HG03175 (cell line): Measurements from ENCODE around the gene PHLPP1.

Source experiments
- ATAC-seq: cut with Tn5 transposase; IDR thresholded peaks from one replicate; pipeline ENCODE4 v1.9.1; 2021; ENCODE audit warnings: mild to moderate bottlenecking, moderate library complexity; ENCODE audit not compliant: unreplicated experiment

Gene PHLPP1

GRCh38 chr18:62933261-62933887 lies 218.0 kb downstream of the PHLPP1 start:
- ATAC-seq, result no peak

DNA sequence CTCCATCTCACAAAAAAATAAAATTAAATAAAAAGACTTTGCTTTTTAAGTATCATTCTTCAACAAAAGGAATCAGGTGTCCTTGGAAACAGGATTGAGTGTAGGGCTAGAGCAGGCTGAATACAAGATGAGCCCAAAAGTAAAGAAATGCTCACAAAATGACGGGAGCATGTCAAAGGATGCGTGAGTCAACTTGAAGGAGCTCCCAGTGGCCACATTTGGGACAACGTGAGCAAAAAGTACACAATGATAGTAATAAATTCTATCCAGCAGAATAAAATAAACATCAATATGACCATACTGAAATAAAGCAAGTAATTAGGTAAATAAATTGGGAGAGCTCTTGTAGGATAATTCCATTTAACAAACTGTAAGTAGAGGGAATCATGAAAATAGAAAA lies 220.7 kb downstream of the PHLPP1 start:
- no peak for ATAC-seq

- no peak for ATAC-seq
Measured at GRCh38 chr18:62937065-62937464, 221.7 kb downstream of the PHLPP1 start.

DNA sequence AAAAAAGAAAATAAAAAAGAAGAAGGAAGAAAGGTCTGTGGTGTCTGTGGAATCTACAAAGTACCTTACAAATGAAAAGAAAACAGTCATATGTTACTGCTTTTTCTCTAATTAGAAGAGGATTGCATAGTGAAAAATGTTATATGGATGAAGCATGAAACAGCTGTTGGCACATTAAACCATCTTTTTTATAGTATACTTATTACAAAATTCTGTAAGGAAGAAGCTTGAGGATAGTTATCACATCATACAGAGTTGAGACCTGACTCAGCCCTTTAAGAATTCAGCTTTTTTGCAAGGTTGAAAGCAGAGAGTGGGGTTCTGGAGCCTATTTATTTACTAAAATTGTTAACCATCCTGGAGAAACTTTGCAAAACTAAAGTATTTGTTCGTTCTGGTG lies 222.7 kb downstream of the PHLPP1 start:
- ATAC-seq, result no peak

GRCh38 chr18:62938487-62938886 lies 223.1 kb downstream of the PHLPP1 start:
- peak; percentile 82 for ATAC-seq

DNA sequence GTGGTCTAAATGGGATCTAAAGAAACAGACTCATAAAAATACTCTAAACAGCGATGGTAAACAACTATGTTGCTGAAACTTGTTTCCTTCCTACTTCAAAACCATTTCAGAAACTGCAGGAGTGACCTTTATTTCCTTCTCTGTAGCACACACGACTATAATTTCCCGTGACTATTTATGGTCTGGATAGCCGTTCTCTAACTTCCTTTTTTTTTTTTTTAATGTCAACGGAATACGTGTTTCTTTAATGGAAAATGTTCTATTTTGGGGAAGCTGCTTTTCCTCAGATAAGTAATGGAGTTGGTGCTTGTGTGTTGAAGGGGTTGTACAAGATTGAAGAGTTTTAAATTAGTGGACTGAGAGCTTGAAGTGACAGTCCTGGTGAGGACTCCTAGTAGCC lies 224.1 kb downstream of the PHLPP1 start:
- no peak for ATAC-seq

GRCh38 chr18:62939926-62940325 lies 224.6 kb downstream of the PHLPP1 start:
- ATAC-seq, result no peak

GRCh38 chr18:62942578-62942977 lies 227.2 kb downstream of the PHLPP1 start:
- no peak for ATAC-seq

GRCh38 chr18:62944454-62944853 lies 229.1 kb downstream of the PHLPP1 start:
- no peak for ATAC-seq

GRCh38 chr18:62948788-62949187 lies 233.4 kb downstream of the PHLPP1 start:
- ATAC-seq, result no peak

DNA sequence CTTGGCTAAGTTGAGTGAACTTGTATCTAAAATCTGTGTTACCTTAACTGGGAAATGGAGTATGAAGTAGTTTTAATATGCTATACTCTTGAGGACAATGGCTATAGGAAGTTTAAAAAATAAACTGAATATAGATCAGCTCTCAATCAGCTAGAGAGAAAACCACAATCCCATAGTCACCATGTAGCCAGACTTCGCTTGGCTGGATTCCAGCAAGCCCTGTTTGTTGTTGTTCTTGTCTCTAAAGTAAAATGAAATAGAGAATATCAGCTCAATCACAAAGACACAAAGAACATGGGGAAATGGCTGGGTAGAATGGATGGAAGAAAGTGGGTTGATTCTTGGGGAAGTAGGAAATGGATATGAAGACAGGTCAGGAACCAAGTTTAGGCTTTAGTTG lies 234.9 kb downstream of the PHLPP1 start:
- ATAC-seq, result no peak

DNA sequence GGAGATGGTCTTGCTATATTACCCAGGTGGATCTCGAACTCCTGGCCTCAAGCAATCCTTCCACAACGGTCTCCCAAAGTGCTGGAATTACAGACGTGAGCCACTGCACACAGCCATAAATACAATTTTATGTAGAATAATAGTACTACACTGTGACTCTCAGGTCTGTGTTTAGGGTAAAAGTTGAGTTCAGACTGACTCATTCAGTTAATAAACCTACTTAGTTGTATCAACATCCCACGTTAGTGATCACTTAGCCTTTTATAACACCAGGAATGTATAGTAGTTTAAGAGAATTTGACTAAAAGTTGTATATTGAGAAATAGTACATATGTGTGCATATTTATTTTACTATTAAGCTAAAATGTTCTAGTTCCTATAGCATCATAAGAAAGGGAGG lies 237.5 kb downstream of the PHLPP1 start:
- no peak for ATAC-seq

- no peak for ATAC-seq
Measured at GRCh38 chr18:62953663-62954062, 238.3 kb downstream of the PHLPP1 start.

DNA sequence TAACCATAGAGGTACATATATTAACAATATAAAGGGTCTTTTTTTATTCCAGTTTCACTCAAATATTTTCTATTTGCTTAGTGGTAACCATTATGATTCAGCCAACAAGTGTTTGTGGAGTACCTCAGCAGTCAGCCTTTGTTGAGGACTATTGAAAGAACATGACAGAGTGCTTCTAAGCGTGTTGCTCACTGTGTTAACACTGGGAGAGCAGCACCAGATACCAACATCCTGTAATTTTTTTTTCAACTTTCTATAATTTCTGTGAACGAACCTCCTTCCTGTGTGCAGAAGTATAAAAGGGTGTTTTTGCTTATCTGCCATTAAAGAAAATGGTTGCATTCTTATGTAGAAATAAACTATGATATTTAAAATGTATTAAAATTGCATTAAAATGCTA lies 239.0 kb downstream of the PHLPP1 start:
- ATAC-seq, result no peak

DNA sequence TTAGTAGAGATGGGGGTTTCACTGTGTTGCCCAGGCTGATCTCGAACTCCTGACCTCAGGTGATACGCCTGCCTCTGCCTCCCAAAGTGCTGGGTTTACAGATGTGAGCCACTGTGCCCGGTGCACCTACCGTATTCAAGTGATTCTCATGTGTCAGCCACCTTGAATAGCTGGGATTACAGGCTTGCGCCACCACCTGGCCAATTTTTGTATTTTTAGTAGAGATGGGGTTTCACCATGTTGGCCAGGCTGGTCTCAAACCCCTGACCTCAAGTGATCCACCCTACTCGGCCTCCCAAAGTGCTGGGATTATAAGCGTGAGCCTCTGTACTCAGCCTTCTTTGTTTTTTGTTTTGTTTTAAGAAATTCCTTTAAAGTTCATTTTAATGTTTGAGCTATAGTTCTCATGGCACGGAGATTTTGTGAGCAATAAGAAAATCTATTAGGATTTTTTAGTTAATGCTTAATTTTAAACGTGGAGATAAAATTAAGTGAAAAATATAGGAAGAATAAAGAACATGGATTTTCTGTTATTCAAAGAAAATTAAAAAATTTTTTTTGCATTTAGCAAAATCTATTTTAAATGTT lies 242.6 kb downstream of the PHLPP1 start:
- ATAC-seq, result peak; percentile 68

- no peak for ATAC-seq
Measured at GRCh38 chr18:62959481-62959880, 244.1 kb downstream of the PHLPP1 start.

GRCh38 chr18:62963507-62963906 lies 248.2 kb downstream of the PHLPP1 start:
- ATAC-seq, result no peak

- no peak for ATAC-seq
Measured at GRCh38 chr18:62964432-62964831, 249.1 kb downstream of the PHLPP1 start.

DNA sequence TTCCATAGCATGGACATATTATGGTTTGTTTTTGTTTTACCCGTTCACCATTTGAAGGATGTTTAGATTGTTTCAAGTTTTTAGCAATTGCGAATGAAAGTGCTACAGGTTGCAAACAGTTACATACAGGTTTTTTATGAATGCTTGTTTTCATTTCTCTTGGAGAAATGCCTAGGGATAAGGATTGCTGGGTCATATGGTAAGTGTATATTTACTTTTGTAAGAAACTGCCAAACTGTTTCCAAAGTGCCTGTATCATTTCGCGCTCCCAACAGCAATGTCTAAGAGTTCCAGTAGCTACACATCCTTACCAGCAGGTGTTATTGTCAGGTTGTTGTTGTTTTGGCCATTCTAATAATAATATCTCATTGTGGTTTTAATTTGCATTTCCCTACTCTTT lies 251.7 kb downstream of the PHLPP1 start:
- no peak for ATAC-seq

DNA sequence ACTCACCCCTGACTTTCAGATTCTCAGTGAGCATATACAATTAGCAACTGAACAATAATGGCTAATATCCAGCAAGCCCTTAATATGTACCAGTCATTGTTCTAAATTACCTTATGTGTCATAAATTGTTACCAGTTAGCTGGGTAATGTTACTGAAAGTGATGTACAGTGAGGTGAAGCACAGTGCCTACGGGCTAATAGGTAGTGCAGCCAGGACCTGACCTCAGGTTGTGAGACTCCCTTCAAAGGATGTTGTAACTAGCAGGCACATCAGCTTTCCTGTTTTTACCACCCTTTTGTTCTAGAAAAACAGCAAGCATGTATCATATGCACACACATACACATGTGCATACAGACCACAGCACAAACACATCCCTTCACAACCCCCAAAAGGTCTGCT lies 258.3 kb downstream of the PHLPP1 start:
- ATAC-seq, result no peak

DNA sequence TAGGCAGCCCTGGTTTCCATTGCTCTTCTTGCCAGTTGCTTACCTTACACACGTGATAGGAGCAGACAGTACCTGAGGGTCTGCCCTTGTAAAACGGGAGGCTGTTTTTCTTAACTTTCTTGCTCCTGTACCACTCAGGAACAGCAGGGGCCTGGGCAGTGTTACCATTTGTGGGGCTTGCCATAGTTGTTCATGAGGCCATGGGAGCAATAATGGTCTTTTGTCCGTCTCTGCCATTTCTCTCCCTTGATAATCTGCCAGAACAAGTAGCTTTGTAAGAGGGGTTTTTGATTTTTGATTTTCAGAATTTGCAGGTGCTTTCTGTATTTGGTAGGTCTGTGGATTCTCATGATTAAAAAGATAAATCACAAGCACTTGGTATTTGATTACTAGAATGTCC lies 259.0 kb downstream of the PHLPP1 start:
- ATAC-seq, result no peak

- ATAC-seq, result no peak
Measured at GRCh38 chr18:62974928-62975675, 259.8 kb downstream of the PHLPP1 start.
